ENCODE measurements around the gene ZC2HC1B. TPM values are rescaled to one million over a fixed set of nuclear protein-coding genes. Genes with fewer than 3 reads are reported as not detected.

Gene ZC2HC1B
- total and polyA plus RNA-seq, 9 of the 15 experiments (the other 6 are each of a cell fraction or from before 2014, with no cell fraction given) = not detected

DNA sequence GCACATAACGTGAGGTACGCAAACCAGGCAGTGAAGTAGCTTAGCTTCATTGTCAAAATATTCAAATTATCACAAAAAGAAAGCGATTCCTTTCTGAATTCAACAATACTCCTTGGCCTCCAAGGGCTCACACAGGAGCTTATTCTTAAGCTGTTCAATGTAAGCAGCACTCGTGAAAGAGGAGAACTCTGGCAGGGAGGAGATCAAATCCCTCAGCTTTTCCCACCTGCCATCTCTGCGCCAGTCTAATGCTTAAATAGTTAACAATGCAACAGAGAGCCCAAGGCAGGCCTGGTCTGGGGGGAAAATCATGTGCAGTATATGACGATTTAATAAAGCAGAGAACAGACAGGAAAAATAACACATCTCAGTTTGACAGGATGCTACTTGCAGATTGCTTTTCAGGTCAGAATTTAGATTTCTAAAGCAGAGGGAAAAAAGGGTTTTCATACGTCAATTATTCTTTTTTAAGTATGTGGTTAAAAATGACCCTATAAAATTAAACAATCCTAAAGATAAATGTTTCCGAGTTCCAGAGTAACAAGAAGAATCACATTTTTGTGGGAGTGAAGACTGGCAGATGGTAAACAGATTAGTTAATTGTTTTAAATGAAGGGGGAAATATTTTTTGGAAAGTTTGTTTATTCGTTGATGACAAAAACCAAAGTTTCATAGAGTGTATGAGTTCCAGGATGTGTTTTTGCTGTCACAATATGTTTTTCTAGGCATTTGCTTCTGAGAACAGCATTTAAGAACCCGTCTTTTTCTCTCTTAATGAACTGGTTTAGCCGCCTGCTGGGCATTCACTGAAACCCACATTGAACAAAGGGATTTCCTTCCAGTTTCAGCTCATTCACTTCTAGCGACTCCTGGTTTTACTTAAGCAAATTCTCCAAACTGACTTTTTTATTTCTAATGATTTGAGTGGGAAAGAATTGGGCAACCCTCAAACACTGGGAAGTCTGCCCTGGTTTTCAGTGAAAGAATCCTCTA is 97.9 kb downstream of the ZC2HC1B start:
- BruUV-seq (replicated peaks) = no TSS peak
- H4K20me1 ChIP-seq (replicated peaks; ENCODE audit: control insufficient read depth, insufficient read depth, low read length) = no peaks in the 10 kb centered on the region
- no peaks in the 10 kb centered on the region for H3K9me1 ChIP-seq (ENCODE audit: control insufficient read depth, insufficient read depth, low read length)
- ChIA-PET CTCF (ENCODE audit: low intra/inter-chr PET ratio) (interaction anchor here (0.5 kb wide), 1 partner anchor 78 kb away, joined by 3 read pairs; no protein-coding TSS in a partner anchor), POLR2A (no interaction called here)
- H3K4me1 ChIP-seq (replicated peaks in 1 of 2; ENCODE audit: control insufficient read depth in 2 of 2, insufficient read depth in 2 of 2, low read length in 2 of 2) = peaks cover 0 to 6% of the 10 kb centered on the region in 2 experiments; a peak in 3 of 5 replicates
- no peak overlapping the region for H3K9ac ChIP-seq (ENCODE audit: insufficient read depth in 1 of 2, low read depth in 2 of 2, low read length in 2 of 2)
- intact Hi-C loops (cut with micrococcal nuclease) (no loop called here), in situ Hi-C loops (cut with MboI) (no loop called here)
- FAIRE-seq (peak; percentile 48), ATAC-seq (no peak), DNase-seq (ENCODE audit: extremely low read depth in 1 of 4, low spot score in 3 of 4) (no peak)
- WGBS (ENCODE audit: insufficient coverage, low coverage, missing lambda C conversion rate) = 41% methylated on average over 12 of the region's 12 CpGs
- no peak overlapping the region for H3K4me2 ChIP-seq (ENCODE audit: insufficient read depth, low read length)
- TF ChIP-seq XRCC5 (IDR thresholded peaks at IDR 0.05; ENCODE audit: low read depth, low read length) = no peak
- TF ChIP-seq NBN (IDR thresholded peaks at IDR 0.05; ENCODE audit: low read depth) = no peak
- TF ChIP-seq, protein P1, sequence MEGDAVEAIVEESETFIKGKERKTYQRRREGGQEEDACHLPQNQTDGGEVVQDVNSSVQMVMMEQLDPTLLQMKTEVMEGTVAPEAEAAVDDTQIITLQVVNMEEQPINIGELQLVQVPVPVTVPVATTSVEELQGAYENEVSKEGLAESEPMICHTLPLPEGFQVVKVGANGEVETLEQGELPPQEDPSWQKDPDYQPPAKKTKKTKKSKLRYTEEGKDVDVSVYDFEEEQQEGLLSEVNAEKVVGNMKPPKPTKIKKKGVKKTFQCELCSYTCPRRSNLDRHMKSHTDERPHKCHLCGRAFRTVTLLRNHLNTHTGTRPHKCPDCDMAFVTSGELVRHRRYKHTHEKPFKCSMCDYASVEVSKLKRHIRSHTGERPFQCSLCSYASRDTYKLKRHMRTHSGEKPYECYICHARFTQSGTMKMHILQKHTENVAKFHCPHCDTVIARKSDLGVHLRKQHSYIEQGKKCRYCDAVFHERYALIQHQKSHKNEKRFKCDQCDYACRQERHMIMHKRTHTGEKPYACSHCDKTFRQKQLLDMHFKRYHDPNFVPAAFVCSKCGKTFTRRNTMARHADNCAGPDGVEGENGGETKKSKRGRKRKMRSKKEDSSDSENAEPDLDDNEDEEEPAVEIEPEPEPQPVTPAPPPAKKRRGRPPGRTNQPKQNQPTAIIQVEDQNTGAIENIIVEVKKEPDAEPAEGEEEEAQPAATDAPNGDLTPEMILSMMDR (IDR thresholded peaks at IDR 0.05 in 2 of 3, conservative IDR thresholded peaks at IDR 0.05 in 1 of 3; ENCODE audit: insufficient read depth in 2 of 3, low read depth in 1 of 3, low read length in 3 of 3) = peak in 2 of 3 experiments; percentile 16 to 17; a peak in 1 of 6 replicates
- H2AFZ ChIP-seq (ENCODE audit: low read depth, low read length) = no peak overlapping the region
- no peaks in the 10 kb centered on the region for H3K79me2 ChIP-seq (ENCODE audit: control insufficient read depth, insufficient read depth, low read length)
- H3K4me3 ChIP-seq = no peak overlapping the region
- H3K27me3 ChIP-seq (ENCODE audit: control insufficient read depth in 2 of 2, insufficient read depth in 2 of 2, low read length in 2 of 2) = no peaks in the 10 kb centered on the region
- H3K36me3 ChIP-seq (ENCODE audit: control insufficient read depth, insufficient read depth, low read length) = peaks cover 6% of the 10 kb centered on the region; the same call in 1 of the 3 replicates
- no peak overlapping the region for H3K27ac ChIP-seq (ENCODE audit: extremely low read depth, low read depth, low read length)
- no peaks in the 10 kb centered on the region for H3K9me3 ChIP-seq (replicated peaks; ENCODE audit: control insufficient read depth, insufficient read depth, low read depth, low read length)

Measured in K562 (cell line).